GM23338 (cell line): ENCODE measurements around the gene CPB2. TPM values are rescaled to one million over a fixed set of nuclear protein-coding genes. Genes with fewer than 3 reads are reported as not detected.

ENCODE experiments used
- ATAC-seq: fragments of 200-7000 bp; cut with Tn5 transposase; 3 replicates; pipeline ENCODE4 v1.9.1; 2020
- DNase-seq: peaks from one replicate; pipeline ENCODE4 v3.0.0-alpha.2; 2015; ENCODE audit warnings: low spot score
- H2AFZ ChIP-seq: fragments of 200-600 bp; sonication (generic); 2 replicates; pipeline ENCODE4 v1.8.0; 2016; ENCODE audit warnings: antibody characterized with exemption, mild to moderate bottlenecking, moderate library complexity
- H3F3A ChIP-seq: fragments of 200-600 bp; sonication (generic); replicated peaks from 2 replicates; pipeline ENCODE4 v1.8.0; 2017; ENCODE audit warnings: antibody characterized with exemption, mixed run types, low read depth
- H3K27ac ChIP-seq: fragments of 200-600 bp; sonication (generic); 2 replicates; pipeline ENCODE4 v1.6.1; 2016; ENCODE audit warnings: low read depth
- H3K27me3 ChIP-seq: fragments of 200-600 bp; sonication (generic); 2 replicates; pipeline ENCODE4 v1.8.0; 2016; ENCODE audit warnings: mild to moderate bottlenecking, mixed run types, moderate library complexity; ENCODE audit not compliant: insufficient read depth
- H3K36me3 ChIP-seq: fragments of 200-600 bp; sonication (generic); 2 replicates; pipeline ENCODE4 v1.8.0; 2016; ENCODE audit warnings: mild to moderate bottlenecking; ENCODE audit not compliant: insufficient read depth
- H3K4me1 ChIP-seq: fragments of 200-600 bp; sonication (generic); 2 replicates; pipeline ENCODE4 v1.8.0; 2016; ENCODE audit warnings: mild to moderate bottlenecking, moderate library complexity; ENCODE audit not compliant: insufficient read depth
- H3K4me2 ChIP-seq: fragments of 200-600 bp; sonication (generic); 2 replicates; pipeline ENCODE4 v1.7.1; 2017; ENCODE audit warnings: mixed run types
- H3K4me3 ChIP-seq: fragments of 200-600 bp; sonication (generic); 2 replicates; pipeline ENCODE4 v1.6.1; 2016; ENCODE audit warnings: mixed run types
- H3K79me2 ChIP-seq: fragments of 200-600 bp; sonication (generic); replicated peaks from 2 replicates; pipeline ENCODE4 v1.8.0; 2017; ENCODE audit warnings: mild to moderate bottlenecking; ENCODE audit not compliant: insufficient read depth
- H3K9me2 ChIP-seq: fragments of 200-600 bp; sonication (generic); 2 replicates; pipeline ENCODE4 v1.8.0; 2017; ENCODE audit not compliant: insufficient read depth
- H4K20me1 ChIP-seq: fragments of 200-600 bp; sonication (generic); replicated peaks from 2 replicates; pipeline ENCODE4 v1.8.0; 2017; ENCODE audit warnings: mild to moderate bottlenecking; ENCODE audit not compliant: insufficient read depth
- H3K27ac Mint-ChIP-seq: 2 replicates; pipeline ENCODE4 v1.8.0; 2020; ENCODE audit warnings: inconsistent platforms, mild to moderate bottlenecking, moderate library complexity, mixed read lengths
- H3K27me3 Mint-ChIP-seq: 3 replicates; pipeline ENCODE4 v1.8.0; 2022; ENCODE audit warnings: low read depth, mild to moderate bottlenecking, moderate library complexity, mixed read lengths, inconsistent platforms; ENCODE audit not compliant: insufficient read depth, poor library complexity
- H3K36me3 Mint-ChIP-seq: 3 replicates; pipeline ENCODE4 v1.8.0; 2021; ENCODE audit warnings: low read depth, mild to moderate bottlenecking, inconsistent platforms, moderate library complexity, mixed read lengths
- H3K4me1 Mint-ChIP-seq: 3 replicates; pipeline ENCODE4 v1.8.0; 2020; ENCODE audit warnings: mild to moderate bottlenecking, inconsistent platforms, mixed read lengths
- H3K4me3 Mint-ChIP-seq: 3 replicates; pipeline ENCODE4 v1.8.0; 2021; ENCODE audit warnings: moderate library complexity, mild to moderate bottlenecking, inconsistent platforms, mixed read lengths
- H3K9me3 Mint-ChIP-seq: 3 replicates; pipeline ENCODE4 v1.8.0; 2020; ENCODE audit warnings: moderate library complexity, mild to moderate bottlenecking, inconsistent platforms, mixed read lengths
- CREB1 ChIP-seq: fragments of 250-450 bp; sonication (Bioruptor Pico); IDR thresholded peaks from 2 replicates; pipeline ENCODE4 v1.5.0; 2020; ENCODE audit warnings: low read depth, mild to moderate bottlenecking, moderate library complexity
- CTCF ChIP-seq, 2 experiments: fragments of 200-600 bp in 1 of 2; sonication (generic) in 1 of 2; conservative IDR thresholded peaks; 2 replicates each; pipeline versions ENCODE4 v1.5.1 to v1.6.1; 2016 to 2017; ENCODE audit warnings: antibody characterized with exemption in 2 of 2, low read depth in 2 of 2, mild to moderate bottlenecking in 2 of 2, moderate library complexity in 1 of 2
- ETS1 ChIP-seq: IDR thresholded peaks from 2 replicates; pipeline ENCODE4 v1.6.1; 2016; ENCODE audit warnings: antibody characterized with exemption
- EZH2phosphoT487 ChIP-seq: fragments of 200-600 bp; sonication (generic); IDR thresholded peaks from one replicate; pipeline ENCODE4 v1.8.1; 2018; ENCODE audit warnings: antibody characterized with exemption; ENCODE audit not compliant: unreplicated experiment
- JUNB ChIP-seq: IDR thresholded peaks from one replicate; pipeline ENCODE4 v1.6.1; 2016; ENCODE audit warnings: antibody characterized with exemption; ENCODE audit not compliant: unreplicated experiment
- NANOG ChIP-seq: IDR thresholded peaks from 2 replicates; pipeline ENCODE4 v1.6.1; 2016; ENCODE audit warnings: antibody characterized with exemption, borderline replicate concordance
- POLR2AphosphoS5 ChIP-seq: IDR thresholded peaks from 2 replicates; pipeline ENCODE4 v1.6.1; 2016; ENCODE audit warnings: antibody characterized with exemption, low read depth
- REST ChIP-seq: IDR thresholded peaks from one replicate; pipeline ENCODE4 v1.6.1; 2018; ENCODE audit warnings: antibody characterized with exemption; ENCODE audit not compliant: unreplicated experiment
- STAT1 ChIP-seq: IDR thresholded peaks from one replicate; pipeline ENCODE4 v1.6.1; 2016; ENCODE audit warnings: antibody characterized with exemption; ENCODE audit not compliant: unreplicated experiment
- ZNF114 ChIP-seq: fragments of 250-450 bp; sonication (Bioruptor Pico); IDR thresholded peaks from 2 replicates; pipeline ENCODE4 v1.5.0; 2020; ENCODE audit warnings: mild to moderate bottlenecking, moderate library complexity
- ZNF331 ChIP-seq: fragments of 250-450 bp; sonication (Bioruptor Pico); IDR thresholded peaks from 2 replicates; pipeline ENCODE4 v1.5.0; 2020; ENCODE audit warnings: low read depth, mild to moderate bottlenecking, moderate library complexity
- polyA plus RNA-seq: library from polyadenylated mRNA; unstranded; fragments of >200 nt; fragmentation: Nextera tagmentation; extraction: Ambion mirVana; gene quantifications from 2 replicates; pipeline ENCODE4 v1.2.1, GENCODE V29; 2016
- total RNA-seq: library from RNA; depleted of rRNA; stranded (reverse); fragments of >200 nt; shearing (Covaris generic); gene quantifications from 2 replicates; pipeline ENCODE4 v1.2.3, GENCODE V29; 2014

CPB2 gene
- total and polyA plus RNA-seq, 2 experiments from 2014 or later: 0.47 TPM; not detected in 1

GRCh38 chr13:46057256-46058015 is 47.4 kb downstream of the CPB2 start:
- Histone ChIP-seq H3K9me2 (no peaks in the 10 kb centered on the region), H3K27ac (no peak overlapping the region), H2AFZ (no peak overlapping the region), H3K4me3 (no peak overlapping the region), H3K36me3 (no peaks in the 10 kb centered on the region), H4K20me1 (no peaks in the 10 kb centered on the region), H3F3A (no peaks in the 10 kb centered on the region), H3K4me1 (no peaks in the 10 kb centered on the region), H3K27me3 (no peaks in the 10 kb centered on the region), H3K79me2 (no peaks in the 10 kb centered on the region), H3K4me2 (no peak overlapping the region)
- no peaks in the 10 kb centered on the region for H3K36me3 Mint-ChIP-seq
- H3K4me3 Mint-ChIP-seq: no peak overlapping the region
- ATAC-seq (no peak), DNase-seq (no peak)
- no peak overlapping the region for H3K27ac Mint-ChIP-seq
- H3K4me1 Mint-ChIP-seq: peaks cover 5% of the 10 kb centered on the region; the same call in 1 of the 3 replicates
- H3K9me3 Mint-ChIP-seq: no peaks in the 10 kb centered on the region
- TF ChIP-seq REST (no peak), JUNB (no peak), NANOG (no peak), CREB1 (CRISPR knock-in tag) (no peak), POLR2AphosphoS5 (no peak)
- no peaks in the 10 kb centered on the region for H3K27me3 Mint-ChIP-seq

- Mint-ChIP-seq H3K4me3 (peak overlapping the region; percentile 87), H3K27ac (peak overlapping the region; percentile 96), H3K36me3 (peaks cover 2% of the 10 kb centered on the region; the same call in 1 of the 3 replicates), H3K4me1 (peaks cover 7% of the 10 kb centered on the region; the same call in 1 of the 3 replicates), H3K27me3 (no peaks in the 10 kb centered on the region), H3K9me3 (no peaks in the 10 kb centered on the region)
- Histone ChIP-seq H3K79me2 (peaks cover 40% of the 10 kb centered on the region), H3K4me2 (peak overlapping the region; percentile 77), H3F3A (no peaks in the 10 kb centered on the region), H3K4me3 (peak overlapping the region; percentile 81), H3K36me3 (no peaks in the 10 kb centered on the region), H3K27me3 (no peaks in the 10 kb centered on the region), H2AFZ (peak overlapping the region; percentile 88), H3K27ac (0 out of 2 replicates have a peak overlapping the region, but pooled peaks have one; percentile 18), H3K9me2 (no peaks in the 10 kb centered on the region), H4K20me1 (peaks cover 19% of the 10 kb centered on the region), H3K4me1 (peaks cover 10% of the 10 kb centered on the region)
- ATAC-seq: no peak
- peak; percentile 11 for DNase-seq
- TF ChIP-seq CTCF (conservative IDR thresholded peaks at IDR 0.05; ENCODE audit: low read depth in 2 of 2) (no peak), REST (no peak), STAT1 (no peak), ZNF331 (no peak), EZH2phosphoT487 (no peak), NANOG (no peak), CREB1 (CRISPR knock-in tag) (no peak), ETS1 (no peak), ZNF114 (CRISPR knock-in tag) (no peak), JUNB (no peak)
Observed at GRCh38 chr13:46053162-46054012, 51.4 kb downstream of the CPB2 start.
